Cardiac muscle cell (in vitro differentiated cells and primary cell): ENCODE results near the gene IL36A. TPM values are rescaled to one million over a fixed set of nuclear protein-coding genes. Genes with fewer than 3 reads are reported as not detected.

Experiments used
- DNase-seq, 2 donors: peaks; one replicate each; pipeline versions ENCODE4 v3.0.0 to v3.0.0-alpha.2; 2010 to 2017; ENCODE audit warnings: low read depth in 1 of 2, low spot score in 1 of 2
- H3K27ac ChIP-seq: fragments of 200-600 bp; sonication (generic); 2 replicates; pipeline ENCODE4 v1.5.1; 2016
- H3K27me3 ChIP-seq: fragments of 200-600 bp; sonication (generic); 2 replicates; pipeline ENCODE4 v1.6.0; 2016; ENCODE audit warnings: control low read depth
- H3K36me3 ChIP-seq: fragments of 200-600 bp; sonication (generic); 2 replicates; pipeline ENCODE4 v1.5.1; 2016; ENCODE audit warnings: control low read depth
- H3K4me1 ChIP-seq: fragments of 200-600 bp; sonication (generic); 2 replicates; pipeline ENCODE4 v1.8.1; 2017; ENCODE audit warnings: low read depth, mild to moderate bottlenecking, mixed run types
- H3K4me3 ChIP-seq: fragments of 200-600 bp; sonication (generic); 2 replicates; pipeline ENCODE4 v1.5.1; 2016; ENCODE audit warnings: mild to moderate bottlenecking
- H3K9me3 ChIP-seq: fragments of 200-600 bp; sonication (generic); 2 replicates; pipeline ENCODE4 v1.5.1; 2017; ENCODE audit warnings: low read depth, mild to moderate bottlenecking, control low read depth
- polyA plus RNA-seq: library from polyadenylated mRNA; unstranded; fragments of >200 nt; fragmentation: Nextera tagmentation; extraction: Ambion mirVana; gene quantifications from 2 replicates; pipeline ENCODE4 v1.2.1, GENCODE V29; 2016
- total RNA-seq: library from RNA; depleted of rRNA; stranded (reverse); fragments of >200 nt; gene quantifications from 2 replicates; pipeline ENCODE4 v1.2.3, GENCODE V29; 2016
- TF ChIP-seq, protein P1 (sequence below): IDR thresholded peaks from 2 replicates; pipeline ENCODE4 v1.5.1; 2012; ENCODE audit warnings: low read depth, mild to moderate bottlenecking, low read length

IL36A gene
- total and polyA plus RNA-seq, 2 experiments from 2014 or later, result not detected

DNA sequence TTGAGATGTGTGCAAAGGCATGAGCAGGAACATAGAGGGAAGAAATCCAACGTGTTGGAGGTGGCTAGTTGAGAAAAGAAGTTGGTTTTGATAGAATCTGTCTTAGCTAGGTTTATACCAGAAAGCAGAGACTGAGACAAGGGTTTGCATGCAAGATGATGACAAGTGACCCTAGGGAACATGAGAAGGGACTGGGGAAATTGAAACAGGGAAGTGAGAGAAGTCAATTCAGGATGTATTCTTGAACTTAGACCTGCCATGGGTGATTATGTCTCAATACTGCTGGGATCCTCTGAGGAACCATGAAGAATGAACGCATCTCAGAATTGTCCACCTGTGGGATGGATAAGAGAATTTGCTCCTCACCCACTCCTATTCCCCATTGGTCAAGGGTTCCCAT, 20.5 kb downstream of the IL36A start:
- H3K36me3 ChIP-seq, result no peaks in the 10 kb centered on the region
- H3K27me3 ChIP-seq, result no peaks in the 10 kb centered on the region
- H3K9me3 ChIP-seq, result no peaks in the 10 kb centered on the region
- DNase-seq, result no peak
- no peaks in the 10 kb centered on the region for H3K4me1 ChIP-seq
- H3K4me3 ChIP-seq, result no peak overlapping the region
- TF ChIP-seq, protein P1, sequence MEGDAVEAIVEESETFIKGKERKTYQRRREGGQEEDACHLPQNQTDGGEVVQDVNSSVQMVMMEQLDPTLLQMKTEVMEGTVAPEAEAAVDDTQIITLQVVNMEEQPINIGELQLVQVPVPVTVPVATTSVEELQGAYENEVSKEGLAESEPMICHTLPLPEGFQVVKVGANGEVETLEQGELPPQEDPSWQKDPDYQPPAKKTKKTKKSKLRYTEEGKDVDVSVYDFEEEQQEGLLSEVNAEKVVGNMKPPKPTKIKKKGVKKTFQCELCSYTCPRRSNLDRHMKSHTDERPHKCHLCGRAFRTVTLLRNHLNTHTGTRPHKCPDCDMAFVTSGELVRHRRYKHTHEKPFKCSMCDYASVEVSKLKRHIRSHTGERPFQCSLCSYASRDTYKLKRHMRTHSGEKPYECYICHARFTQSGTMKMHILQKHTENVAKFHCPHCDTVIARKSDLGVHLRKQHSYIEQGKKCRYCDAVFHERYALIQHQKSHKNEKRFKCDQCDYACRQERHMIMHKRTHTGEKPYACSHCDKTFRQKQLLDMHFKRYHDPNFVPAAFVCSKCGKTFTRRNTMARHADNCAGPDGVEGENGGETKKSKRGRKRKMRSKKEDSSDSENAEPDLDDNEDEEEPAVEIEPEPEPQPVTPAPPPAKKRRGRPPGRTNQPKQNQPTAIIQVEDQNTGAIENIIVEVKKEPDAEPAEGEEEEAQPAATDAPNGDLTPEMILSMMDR, result no peak
- no peak overlapping the region for H3K27ac ChIP-seq

DNA sequence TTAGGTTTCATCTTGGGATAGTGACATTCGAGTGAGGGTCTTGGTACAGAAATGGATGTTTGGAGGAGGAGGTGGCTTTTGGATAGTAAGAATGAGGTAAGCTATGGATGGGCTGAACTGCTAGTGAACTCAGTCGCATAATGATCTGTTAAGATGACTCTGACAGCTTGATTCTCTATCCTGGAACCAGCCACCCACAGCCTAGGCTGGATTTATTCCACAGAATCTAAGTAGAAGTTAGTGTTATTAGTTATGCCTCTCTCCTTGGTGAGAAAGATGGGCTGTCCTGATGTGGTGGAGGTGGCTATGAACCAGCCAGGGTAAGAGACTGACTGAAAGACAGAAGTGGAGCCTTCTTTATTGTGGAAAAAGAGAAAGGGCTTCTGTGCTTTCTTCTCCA, 22.4 kb downstream of the IL36A start:
- H3K4me3 ChIP-seq, result no peak overlapping the region
- no peak overlapping the region for H3K27ac ChIP-seq
- no peaks in the 10 kb centered on the region for H3K27me3 ChIP-seq
- no peak for DNase-seq
- H3K9me3 ChIP-seq, result no peaks in the 10 kb centered on the region
- TF ChIP-seq, protein P1, result no peak
- H3K4me1 ChIP-seq, result no peaks in the 10 kb centered on the region
- H3K36me3 ChIP-seq, result no peaks in the 10 kb centered on the region

DNA sequence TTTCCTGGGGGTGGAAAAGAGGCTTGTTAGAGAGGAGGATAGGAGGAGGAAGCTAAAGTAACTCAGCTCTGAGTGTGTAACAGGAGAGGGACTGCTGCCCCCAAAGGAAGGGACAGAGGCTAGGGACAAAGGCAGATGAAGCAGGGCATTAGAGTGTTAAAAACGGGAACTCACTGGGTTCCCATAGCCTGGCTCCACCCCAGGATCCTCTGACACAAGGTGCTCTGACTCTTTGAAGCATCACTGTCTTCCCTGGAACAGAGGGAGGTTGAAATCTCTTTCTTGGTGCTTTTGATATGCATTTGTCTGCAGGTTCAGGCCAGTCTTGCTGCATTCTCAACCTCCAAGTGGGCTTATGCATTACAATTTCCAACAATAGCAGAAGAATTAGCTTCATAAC, 22.9 kb downstream of the IL36A start:
- Histone ChIP-seq H3K36me3 (no peaks in the 10 kb centered on the region), H3K4me3 (no peak overlapping the region), H3K9me3 (no peaks in the 10 kb centered on the region), H3K27ac (no peak overlapping the region), H3K27me3 (no peaks in the 10 kb centered on the region), H3K4me1 (no peaks in the 10 kb centered on the region)
- DNase-seq, result no peak
- TF ChIP-seq, protein P1, result no peak

DNA sequence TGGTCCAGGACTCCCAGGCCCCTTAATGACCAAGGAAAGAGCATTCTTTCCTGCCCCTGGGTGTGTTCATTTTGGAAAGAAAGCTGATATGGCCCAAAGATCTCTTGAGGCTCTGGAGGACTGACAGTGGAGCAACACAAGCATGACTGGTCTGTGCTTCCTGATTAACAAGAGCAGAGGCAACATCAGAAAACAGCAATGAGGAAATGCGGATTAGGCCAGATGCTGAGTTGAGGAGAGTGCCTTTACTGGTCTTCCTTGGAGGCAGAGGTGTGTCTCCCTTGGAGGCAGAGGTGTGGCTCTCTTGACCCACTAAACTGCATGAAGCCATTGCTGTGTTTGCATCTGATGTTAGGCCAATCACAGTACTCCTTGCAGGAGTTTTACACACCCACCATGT, 27.5 kb downstream of the IL36A start:
- Histone ChIP-seq H3K27me3 (no peaks in the 10 kb centered on the region), H3K36me3 (no peaks in the 10 kb centered on the region), H3K9me3 (no peaks in the 10 kb centered on the region), H3K4me3 (no peak overlapping the region), H3K27ac (no peak overlapping the region), H3K4me1 (no peaks in the 10 kb centered on the region)
- TF ChIP-seq, protein P1, result no peak
- no peak for DNase-seq

DNA sequence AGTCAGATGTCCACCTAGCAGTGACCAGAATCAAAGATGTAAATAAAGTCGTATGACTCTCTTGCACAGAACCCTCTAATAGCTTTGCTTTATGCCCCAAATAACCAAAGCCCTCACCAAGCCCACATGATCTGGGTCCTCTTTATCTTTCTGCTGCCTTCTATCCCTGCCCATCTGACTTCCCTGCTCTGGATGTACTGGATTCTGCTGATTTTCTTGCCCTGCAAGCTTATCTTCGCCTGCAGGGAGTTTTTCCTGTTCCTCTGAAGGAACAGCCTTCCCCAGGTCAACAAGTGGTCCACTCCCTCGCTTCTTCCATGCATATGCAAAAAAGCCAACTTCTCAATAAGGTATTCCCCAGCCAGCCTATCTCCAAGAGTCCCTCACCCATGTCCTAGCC, 28.8 kb downstream of the IL36A start:
- no peak overlapping the region for H3K4me3 ChIP-seq
- no peak for DNase-seq
- H3K27me3 ChIP-seq, result no peaks in the 10 kb centered on the region
- no peaks in the 10 kb centered on the region for H3K4me1 ChIP-seq
- H3K9me3 ChIP-seq, result no peaks in the 10 kb centered on the region
- H3K36me3 ChIP-seq, result no peaks in the 10 kb centered on the region
- H3K27ac ChIP-seq, result no peak overlapping the region
- TF ChIP-seq, protein P1, result no peak

DNA sequence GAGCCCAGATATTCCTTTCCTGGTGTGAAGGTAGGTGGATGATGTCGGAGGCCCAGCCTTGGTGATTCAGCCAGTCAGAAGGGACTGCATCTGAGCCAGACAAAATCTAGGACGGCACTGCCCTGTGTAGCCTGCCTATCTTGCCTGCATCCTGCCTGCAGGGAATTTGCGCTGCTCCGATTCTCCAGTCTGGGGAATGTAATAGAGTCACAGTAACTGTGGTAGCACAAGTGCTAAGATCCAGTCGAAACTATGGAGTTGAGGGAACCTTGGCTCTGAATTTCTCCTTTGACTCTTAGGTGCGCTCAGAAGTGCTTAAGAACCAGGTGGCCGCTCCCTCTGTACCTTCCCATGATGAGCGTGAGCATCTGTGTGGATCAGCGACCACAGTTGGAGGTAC, 31.5 kb downstream of the IL36A start:
- TF ChIP-seq, protein P1, result no peak
- H3K4me3 ChIP-seq, result no peak overlapping the region
- no peak for DNase-seq
- H3K4me1 ChIP-seq, result no peaks in the 10 kb centered on the region
- no peaks in the 10 kb centered on the region for H3K27me3 ChIP-seq
- no peaks in the 10 kb centered on the region for H3K9me3 ChIP-seq
- no peak overlapping the region for H3K27ac ChIP-seq
- no peaks in the 10 kb centered on the region for H3K36me3 ChIP-seq
